T-helper 2 cell treated with Interferon-gamma antibody and Interleukin-4, amounts not matched to agents 5 μg/mL and 100 μg/mL, for 36 hours (primary cell): ENCODE measurements around the gene PLCB1.

Source experiments
- DNase-seq: peaks from one replicate; pipeline ENCODE4 v3.0.0; 2021; ENCODE audit warnings: low spot score
- H3K27ac Mint-ChIP-seq: one replicate; pipeline ENCODE4 v1.8.0; 2021; ENCODE audit warnings: mild to moderate bottlenecking, mixed read lengths
- H3K27me3 Mint-ChIP-seq: one replicate; pipeline ENCODE4 v1.8.0; 2021; ENCODE audit warnings: low read depth, mixed read lengths
- H3K36me3 Mint-ChIP-seq: one replicate; pipeline ENCODE4 v1.8.0; 2021; ENCODE audit warnings: low read depth, mixed read lengths
- H3K4me1 Mint-ChIP-seq: one replicate; pipeline ENCODE4 v1.8.0; 2021; ENCODE audit warnings: low read depth, mixed read lengths
- H3K4me3 Mint-ChIP-seq: one replicate; pipeline ENCODE4 v1.8.0; 2022; ENCODE audit warnings: mild to moderate bottlenecking, moderate library complexity, mixed read lengths
- H3K9me3 Mint-ChIP-seq: one replicate; pipeline ENCODE4 v1.8.0; 2021; ENCODE audit warnings: mixed read lengths

The PLCB1 gene

GRCh38 chr20:8656335-8656734 lies 524.3 kb downstream of the PLCB1 start:
- no peak overlapping the region for H3K27ac Mint-ChIP-seq
- no peaks in the 10 kb centered on the region for H3K9me3 Mint-ChIP-seq
- no peaks in the 10 kb centered on the region for H3K4me1 Mint-ChIP-seq

GRCh38 chr20:8657664-8658063 lies 525.6 kb downstream of the PLCB1 start:
- no peaks in the 10 kb centered on the region for H3K4me1 Mint-ChIP-seq
- H3K27ac Mint-ChIP-seq, result no peak overlapping the region
- H3K27me3 Mint-ChIP-seq, result no peaks in the 10 kb centered on the region
- H3K36me3 Mint-ChIP-seq, result no peaks in the 10 kb centered on the region
- no peak for DNase-seq
- H3K9me3 Mint-ChIP-seq, result no peaks in the 10 kb centered on the region
- H3K4me3 Mint-ChIP-seq, result no peak overlapping the region

More at GRCh38 chr20:8656335-8656734, 524.3 kb downstream of the PLCB1 start:
- no peak for DNase-seq
- Mint-ChIP-seq H3K36me3 (no peaks in the 10 kb centered on the region), H3K27me3 (no peaks in the 10 kb centered on the region), H3K4me3 (no peak overlapping the region)

GRCh38 chr20:8658103-8658502 lies 526.0 kb downstream of the PLCB1 start:
- no peaks in the 10 kb centered on the region for H3K27me3 Mint-ChIP-seq
- no peaks in the 10 kb centered on the region for H3K9me3 Mint-ChIP-seq
- H3K27ac Mint-ChIP-seq, result no peak overlapping the region
- no peaks in the 10 kb centered on the region for H3K36me3 Mint-ChIP-seq
- DNase-seq, result no peak
- no peak overlapping the region for H3K4me3 Mint-ChIP-seq
- no peaks in the 10 kb centered on the region for H3K4me1 Mint-ChIP-seq

- Mint-ChIP-seq H3K36me3 (no peaks in the 10 kb centered on the region), H3K27ac (no peak overlapping the region), H3K9me3 (no peaks in the 10 kb centered on the region), H3K27me3 (no peaks in the 10 kb centered on the region), H3K4me1 (no peaks in the 10 kb centered on the region), H3K4me3 (no peak overlapping the region)
- no peak for DNase-seq
These were observed 529.3 kb downstream of the PLCB1 start for GRCh38 chr20:8661229-8661952.

- no peak for DNase-seq
- Mint-ChIP-seq H3K9me3 (no peaks in the 10 kb centered on the region), H3K27me3 (no peaks in the 10 kb centered on the region), H3K36me3 (no peaks in the 10 kb centered on the region), H3K4me1 (no peaks in the 10 kb centered on the region), H3K27ac (no peak overlapping the region), H3K4me3 (no peak overlapping the region)
These were observed 530.4 kb downstream of the PLCB1 start for GRCh38 chr20:8662433-8662954.

GRCh38 chr20:8663424-8663823 lies 531.4 kb downstream of the PLCB1 start:
- no peaks in the 10 kb centered on the region for H3K36me3 Mint-ChIP-seq

GRCh38 chr20:8664778-8665177 lies 532.7 kb downstream of the PLCB1 start:
- Mint-ChIP-seq H3K4me1 (no peaks in the 10 kb centered on the region), H3K36me3 (no peaks in the 10 kb centered on the region), H3K27me3 (no peaks in the 10 kb centered on the region), H3K27ac (no peak overlapping the region), H3K9me3 (no peaks in the 10 kb centered on the region), H3K4me3 (no peak overlapping the region)
- no peak for DNase-seq

More at GRCh38 chr20:8663424-8663823, 531.4 kb downstream of the PLCB1 start:
- Mint-ChIP-seq H3K4me1 (no peaks in the 10 kb centered on the region), H3K4me3 (no peak overlapping the region), H3K27ac (no peak overlapping the region), H3K9me3 (no peaks in the 10 kb centered on the region), H3K27me3 (no peaks in the 10 kb centered on the region)
- no peak for DNase-seq

GRCh38 chr20:8667306-8667705 lies 535.2 kb downstream of the PLCB1 start:
- no peak for DNase-seq
- H3K4me1 Mint-ChIP-seq, result peaks cover 6% of the 10 kb centered on the region
- no peak overlapping the region for H3K4me3 Mint-ChIP-seq
- H3K9me3 Mint-ChIP-seq, result no peaks in the 10 kb centered on the region
- no peaks in the 10 kb centered on the region for H3K27me3 Mint-ChIP-seq
- no peaks in the 10 kb centered on the region for H3K36me3 Mint-ChIP-seq
- H3K27ac Mint-ChIP-seq, result no peak overlapping the region

- Mint-ChIP-seq H3K27ac (no peak overlapping the region), H3K36me3 (no peaks in the 10 kb centered on the region), H3K4me1 (peaks cover 6% of the 10 kb centered on the region), H3K27me3 (no peaks in the 10 kb centered on the region), H3K4me3 (no peak overlapping the region), H3K9me3 (no peaks in the 10 kb centered on the region)
- DNase-seq, result no peak
These were observed 538.3 kb downstream of the PLCB1 start for GRCh38 chr20:8670207-8670892.

GRCh38 chr20:8670893-8671215 lies 538.8 kb downstream of the PLCB1 start:
- H3K27me3 Mint-ChIP-seq, result no peaks in the 10 kb centered on the region

GRCh38 chr20:8671370-8671961 lies 539.4 kb downstream of the PLCB1 start:
- H3K4me1 Mint-ChIP-seq, result peaks cover 6% of the 10 kb centered on the region
- no peak overlapping the region for H3K4me3 Mint-ChIP-seq
- no peak for DNase-seq
- no peak overlapping the region for H3K27ac Mint-ChIP-seq
- H3K36me3 Mint-ChIP-seq, result no peaks in the 10 kb centered on the region
- no peaks in the 10 kb centered on the region for H3K9me3 Mint-ChIP-seq
- no peaks in the 10 kb centered on the region for H3K27me3 Mint-ChIP-seq

More at GRCh38 chr20:8670893-8671215, 538.8 kb downstream of the PLCB1 start:
- DNase-seq, result no peak
- Mint-ChIP-seq H3K9me3 (no peaks in the 10 kb centered on the region), H3K4me3 (no peak overlapping the region), H3K4me1 (peaks cover 6% of the 10 kb centered on the region), H3K27ac (no peak overlapping the region), H3K36me3 (no peaks in the 10 kb centered on the region)

- no peak overlapping the region for H3K4me3 Mint-ChIP-seq
- DNase-seq, result no peak
- no peak overlapping the region for H3K27ac Mint-ChIP-seq
- peaks cover 6% of the 10 kb centered on the region for H3K4me1 Mint-ChIP-seq
- no peaks in the 10 kb centered on the region for H3K27me3 Mint-ChIP-seq
- H3K9me3 Mint-ChIP-seq, result no peaks in the 10 kb centered on the region
- H3K36me3 Mint-ChIP-seq, result no peaks in the 10 kb centered on the region
These were observed 541.0 kb downstream of the PLCB1 start for GRCh38 chr20:8673116-8673515.

GRCh38 chr20:8675896-8676295 lies 543.8 kb downstream of the PLCB1 start:
- Mint-ChIP-seq H3K36me3 (no peaks in the 10 kb centered on the region), H3K27me3 (no peaks in the 10 kb centered on the region), H3K9me3 (no peaks in the 10 kb centered on the region), H3K4me1 (no peaks in the 10 kb centered on the region), H3K27ac (no peak overlapping the region), H3K4me3 (no peak overlapping the region)
- DNase-seq, result no peak

GRCh38 chr20:8678098-8678776 lies 546.2 kb downstream of the PLCB1 start:
- H3K9me3 Mint-ChIP-seq, result no peaks in the 10 kb centered on the region
- no peaks in the 10 kb centered on the region for H3K27me3 Mint-ChIP-seq
- no peaks in the 10 kb centered on the region for H3K4me1 Mint-ChIP-seq
- no peak overlapping the region for H3K4me3 Mint-ChIP-seq
- H3K27ac Mint-ChIP-seq, result no peak overlapping the region
- H3K36me3 Mint-ChIP-seq, result no peaks in the 10 kb centered on the region
- DNase-seq, result no peak
